Psoas muscle (tissue), 8 donors: ENCODE measurements around the gene GNB1L. TPM values are rescaled to one million over a fixed set of nuclear protein-coding genes. Genes with fewer than 3 reads are reported as not detected.

Experiments used
- ATAC-seq, 4 donors: fragments of 200-7000 bp; cut with Tn5 transposase; one replicate each; pipeline ENCODE4 v1.9.1; 2020; ENCODE audit warnings: moderate library complexity in 3 of 4, mild to moderate bottlenecking in 2 of 4
- DNase-seq, 2 donors: peaks; one replicate each; pipeline ENCODE4 v3.0.0-alpha.2; 2020
- H3K27ac ChIP-seq: fragments of 200-600 bp; one replicate; pipeline ENCODE4 v1.8.0; 2022
- H3K27me3 ChIP-seq, 3 donors: fragments of 200-600 bp in 1 of 3; one replicate each; pipeline versions ENCODE4 v1.6.1 to v1.8.0; 2013 to 2022; ENCODE audit warnings: low read length in 2 of 3, mild to moderate bottlenecking in 2 of 3, moderate library complexity in 1 of 3; ENCODE audit not compliant: insufficient read depth in 3 of 3
- H3K36me3 ChIP-seq, 2 donors: fragments of 200-600 bp in 1 of 2; one replicate each; pipeline versions ENCODE4 v1.6.1 to v1.8.0; 2013 to 2022; ENCODE audit warnings: low read depth in 1 of 2, mild to moderate bottlenecking in 1 of 2, moderate library complexity in 1 of 2; ENCODE audit not compliant: insufficient read depth in 1 of 2
- H3K4me1 ChIP-seq: fragments of 200-600 bp; one replicate; pipeline ENCODE4 v1.8.0; 2022
- H3K4me3 ChIP-seq: fragments of 200-600 bp; one replicate; pipeline ENCODE4 v1.8.0; 2022; ENCODE audit warnings: mild to moderate bottlenecking
- H3K9me3 ChIP-seq: fragments of 200-600 bp; one replicate; pipeline ENCODE4 v1.8.0; 2022
- WGBS, 3 donors: extraction: QIAGEN DNeasy Blood & Tissue Kit; methylation state at CpG; one replicate each; pipeline versions ENCODE4 v1.1.6 to v1.1.7; 2013; 5-methylcytosine and 5-hydroxymethylcytosine counted together
- intact Hi-C, 2 donors: fragments of 100-400 bp; cut with DNase I; formaldehyde crosslinking; loops; one replicate each; pipeline versions ENCODE4 v1.11.0 to v1.14.2; 2022
- polyA plus RNA-seq, 3 donors: library from polyadenylated mRNA; stranded (reverse); fragments of 200-250 nt; gene quantifications; one replicate each; pipeline ENCODE4 v1.2.3, GENCODE V29; 2013
- total RNA-seq, 4 donors: library from RNA; stranded (reverse); fragmentation: NEBNext Ultra II Directional in 2 of 4; extraction: Animal tissue kit (Norgen Biotek cat#: 25700) in 2 of 4; gene quantifications; one replicate each; pipeline versions ENCODE4 v1.2.1 to v1.2.4, GENCODE V29; 2021 to 2023
- TF ChIP-seq, protein P1 (sequence below): fragments of 200-600 bp; IDR thresholded peaks from one replicate; pipeline ENCODE4 v1.8.0; 2022; ENCODE audit warnings: antibody characterized with exemption
- donor health status: healthy with polysubstance abuse.
- donor health status: DM: no; HTN: no; CAD: no; lungs with moderate emphysema.
- donor health status: Bipolar disorder and iron deficiency.
- donor health status: healthy.
- donor health status: DM: yes; HTN: yes; CAD: no.
- donor health status: DM: no; HTN: no; CAD: no.
- donor health status: DM: no; HTN: no; CAD: no.
- donor health status: DM: yes; HTN: yes; CAD: no.

GNB1L gene
- total and polyA plus RNA-seq, 7 donors: 1.5 to 7.6 (median 3.3) TPM

DNA sequence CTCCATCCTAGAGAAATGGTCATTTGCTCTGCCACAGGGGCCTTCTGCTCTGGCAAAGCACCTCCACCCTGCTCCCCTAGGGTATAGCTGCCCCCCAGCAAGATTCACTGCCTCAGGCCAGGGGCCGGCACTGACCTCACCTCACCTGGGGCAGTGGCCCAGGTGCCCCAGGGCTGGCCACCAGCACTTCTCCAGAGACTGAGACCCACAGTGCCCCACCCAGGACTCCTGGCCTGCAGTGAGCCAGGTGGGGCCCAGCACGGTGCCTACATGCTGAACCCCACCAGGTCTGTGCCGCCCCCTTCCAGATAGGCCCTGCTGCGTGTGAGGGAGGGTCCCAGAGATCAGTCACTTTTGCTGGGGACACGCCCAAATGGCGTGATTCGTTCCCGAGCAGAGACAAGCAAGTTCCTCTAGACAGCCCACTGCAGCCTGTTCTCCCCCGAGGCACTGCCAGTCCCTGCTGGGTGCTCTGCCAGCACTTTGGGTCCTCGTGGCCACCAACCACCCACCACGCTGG is 10.8 kb downstream of the GNB1L start:
- DNase-seq (peak in 1 of 2 donors; percentile 49), ATAC-seq (peak in 1 of 4 donors; percentile 19)

DNA sequence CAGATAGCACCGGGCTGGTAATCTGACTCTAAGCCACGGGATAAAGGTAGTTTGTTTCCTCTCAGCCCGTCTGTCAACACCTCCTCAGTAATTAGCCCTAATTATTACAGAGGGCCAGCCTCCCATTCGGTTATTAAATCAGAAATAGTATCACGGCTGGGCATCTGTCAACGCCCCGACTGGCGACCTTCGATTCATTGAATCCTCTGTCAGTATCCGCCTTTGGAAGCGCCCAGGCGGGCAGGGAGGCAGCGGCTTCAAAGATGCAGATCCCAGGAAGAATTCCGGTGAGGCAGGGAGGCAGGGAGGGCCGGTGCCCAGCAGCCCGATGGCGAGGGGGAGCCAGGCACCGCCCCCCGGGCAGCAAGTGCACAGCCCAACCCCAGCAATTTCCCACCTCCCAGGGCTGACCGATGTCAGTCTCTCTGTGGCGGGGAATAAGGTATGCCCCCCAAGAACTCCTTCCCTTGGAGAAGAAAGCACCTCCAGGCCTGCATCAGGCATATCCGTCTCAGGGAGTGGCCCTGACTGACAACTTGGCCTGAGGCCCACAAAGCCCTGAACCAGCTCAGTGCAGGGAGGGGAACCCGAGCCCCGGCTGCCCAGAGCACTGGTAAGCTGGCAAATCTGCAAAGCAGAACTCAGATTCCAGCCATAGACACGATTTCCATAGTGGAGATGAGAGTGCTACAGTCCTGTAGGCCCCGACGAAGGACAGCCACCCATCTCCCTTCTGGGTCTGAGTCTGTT is 11.4 kb downstream of the GNB1L start:
- H3K4me1 ChIP-seq: peaks cover 10% of the 10 kb centered on the region
- DNase-seq: peak in 1 of 2 donors; percentile 49
- TF ChIP-seq, protein P1, sequence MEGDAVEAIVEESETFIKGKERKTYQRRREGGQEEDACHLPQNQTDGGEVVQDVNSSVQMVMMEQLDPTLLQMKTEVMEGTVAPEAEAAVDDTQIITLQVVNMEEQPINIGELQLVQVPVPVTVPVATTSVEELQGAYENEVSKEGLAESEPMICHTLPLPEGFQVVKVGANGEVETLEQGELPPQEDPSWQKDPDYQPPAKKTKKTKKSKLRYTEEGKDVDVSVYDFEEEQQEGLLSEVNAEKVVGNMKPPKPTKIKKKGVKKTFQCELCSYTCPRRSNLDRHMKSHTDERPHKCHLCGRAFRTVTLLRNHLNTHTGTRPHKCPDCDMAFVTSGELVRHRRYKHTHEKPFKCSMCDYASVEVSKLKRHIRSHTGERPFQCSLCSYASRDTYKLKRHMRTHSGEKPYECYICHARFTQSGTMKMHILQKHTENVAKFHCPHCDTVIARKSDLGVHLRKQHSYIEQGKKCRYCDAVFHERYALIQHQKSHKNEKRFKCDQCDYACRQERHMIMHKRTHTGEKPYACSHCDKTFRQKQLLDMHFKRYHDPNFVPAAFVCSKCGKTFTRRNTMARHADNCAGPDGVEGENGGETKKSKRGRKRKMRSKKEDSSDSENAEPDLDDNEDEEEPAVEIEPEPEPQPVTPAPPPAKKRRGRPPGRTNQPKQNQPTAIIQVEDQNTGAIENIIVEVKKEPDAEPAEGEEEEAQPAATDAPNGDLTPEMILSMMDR: no peak
- H3K27me3 ChIP-seq: no peaks in the 10 kb centered on the region
- H3K4me3 ChIP-seq: no peak overlapping the region
- 80 to 84% (median 83%) methylated on average over 27 of the region's 27 CpGs for WGBS, 3 donors
- H3K9me3 ChIP-seq: no peaks in the 10 kb centered on the region
- intact Hi-C loops: no loop called here
- peaks cover 0 to 7% of the 10 kb centered on the region in 2 donors for H3K36me3 ChIP-seq
- H3K27ac ChIP-seq: no peak overlapping the region
- ATAC-seq: peak in 1 of 4 donors; percentile 17

More for the DNA sequence above, 10.8 kb downstream of the GNB1L start:
- Histone ChIP-seq H3K4me3 (no peak overlapping the region), H3K27ac (peak overlapping the region; percentile 41), H3K4me1 (peaks cover 16% of the 10 kb centered on the region), H3K27me3 (no peaks in the 10 kb centered on the region), H3K9me3 (no peaks in the 10 kb centered on the region), H3K36me3 (peaks cover 0 to 7% of the 10 kb centered on the region in 2 donors)
- intact Hi-C loops: no loop called here
- TF ChIP-seq, protein P1: no peak
- whole genome bisulfite sequencing, 3 donors: 59 to 76% (median 67%) methylated on average over 10 to 11 of the region's 11 CpGs

DNA sequence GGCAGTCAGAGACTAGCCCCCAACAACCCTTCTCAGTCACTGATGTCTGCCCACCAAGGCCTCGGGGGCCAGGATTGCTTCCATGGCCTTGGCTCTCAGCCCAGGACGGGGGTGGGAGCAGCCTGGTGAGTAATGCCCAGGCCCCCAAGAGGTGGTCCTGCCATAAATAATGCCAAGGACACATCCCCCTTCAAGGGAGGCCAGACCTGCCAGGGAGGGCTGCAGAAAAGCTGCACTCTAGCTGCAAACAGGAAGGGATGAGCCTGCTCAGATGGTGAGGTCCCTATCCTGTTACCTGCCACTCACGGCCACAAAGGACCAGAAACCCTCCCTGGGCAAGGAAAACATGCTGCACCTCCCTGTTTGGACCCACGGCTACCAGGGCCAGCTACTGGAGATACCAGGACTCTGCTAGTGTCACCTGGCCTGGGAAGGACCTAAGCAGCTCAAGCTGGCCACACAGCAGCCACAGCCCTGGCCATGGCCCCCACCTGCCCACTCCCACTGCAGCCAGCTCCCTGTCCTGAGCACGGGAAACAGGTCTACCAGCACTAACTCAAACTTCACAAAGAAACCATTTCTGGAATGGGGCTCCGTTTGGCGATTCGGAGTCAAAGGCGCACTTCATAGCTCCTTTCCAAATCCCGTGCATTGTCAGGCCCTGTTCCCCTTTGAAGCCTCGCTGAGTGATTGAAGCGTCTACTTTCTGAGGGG is 12.1 kb downstream of the GNB1L start:
- Histone ChIP-seq H3K4me3 (no peak overlapping the region), H3K4me1 (peaks cover 6% of the 10 kb centered on the region), H3K36me3 (peaks cover 0 to 7% of the 10 kb centered on the region in 2 donors), H3K27me3 (no peaks in the 10 kb centered on the region), H3K9me3 (no peaks in the 10 kb centered on the region), H3K27ac (no peak overlapping the region)
- no peak for DNase-seq
- intact Hi-C loops: no loop called here
- 87 to 88% (median 88%) methylated on average over 12 of the region's 12 CpGs for WGBS, 3 donors
- TF ChIP-seq, protein P1: no peak
- ATAC-seq: no peak

DNA sequence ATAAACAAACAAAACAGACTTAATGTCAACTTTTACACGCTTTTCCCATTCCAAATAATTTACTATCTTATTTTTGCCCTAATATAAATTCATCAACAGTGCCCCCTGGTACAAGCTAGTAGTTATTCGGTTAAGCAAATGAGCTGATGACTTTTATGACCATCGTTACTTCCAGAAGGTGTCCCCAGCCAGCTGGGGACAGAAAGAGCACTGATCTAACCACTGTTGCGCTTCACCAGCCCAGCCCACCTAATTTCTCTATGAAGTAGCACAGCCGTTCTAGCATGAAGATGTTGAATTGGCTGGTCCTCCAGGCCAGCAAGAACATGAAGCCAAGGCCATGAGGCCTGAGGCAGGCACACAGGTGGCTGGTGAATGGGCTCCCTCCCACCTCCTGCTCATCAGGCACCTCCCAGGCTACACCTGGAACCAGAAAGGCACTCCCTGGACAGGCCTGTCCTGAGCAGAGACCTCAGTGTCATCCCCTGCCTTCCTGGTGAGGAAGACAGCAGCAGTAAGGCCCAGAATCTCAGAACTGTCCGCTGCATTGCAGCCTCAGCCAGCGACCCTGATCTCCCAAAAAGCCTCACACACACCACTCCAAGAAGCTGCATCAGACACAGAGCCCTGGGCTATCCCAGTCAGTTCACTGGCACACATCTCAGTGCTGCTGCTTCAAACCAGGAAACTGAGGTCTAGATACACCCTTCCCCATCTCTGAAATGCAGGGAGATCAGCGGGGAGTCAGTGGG is 12.9 kb downstream of the GNB1L start:
- Histone ChIP-seq H3K4me3 (no peak overlapping the region), H3K27ac (no peak overlapping the region), H3K36me3 (peaks cover 0 to 2% of the 10 kb centered on the region in 2 donors), H3K4me1 (peaks cover 6% of the 10 kb centered on the region), H3K27me3 (no peaks in the 10 kb centered on the region), H3K9me3 (no peaks in the 10 kb centered on the region)
- DNase-seq (no peak), ATAC-seq (no peak)
- intact Hi-C loops: no loop called here
- TF ChIP-seq, protein P1: no peak
- WGBS, 3 donors: 90 to 93% (median 91%) methylated on average over 8 of the region's 8 CpGs
